GM12878 (cell line): ENCODE results near the gene NADSYN1. TPM values are rescaled to one million over a fixed set of nuclear protein-coding genes. Genes with fewer than 3 reads are reported as not detected.

ENCODE experiments used
- ATAC-seq: fragments of 200-7000 bp; cut with Tn5 transposase; 3 replicates; pipeline ENCODE4 v1.9.1; 2020; ENCODE audit warnings: mild to moderate bottlenecking, moderate library complexity
- BruUV-seq: library from RNA; stranded (reverse); fragments of 400-500 nt; replicated peaks from 2 replicates; lab custom pipeline; 2021; lab: Mats Ljungman, UMichigan
- CTCF ChIA-PET: fragments of 300-600 bp; sonication (Branson Sonifier 250); formaldehyde crosslinking; extraction: SDS; loops from one replicate; lab custom pipeline; 2021; ENCODE audit warnings: inconsistent platforms; lab: Yijun Ruan, JAX
- POLR2A ChIA-PET: fragments of 350-600 bp; formaldehyde crosslinking; extraction: SDS; loops from one replicate; lab custom pipeline; 2021; ENCODE audit warnings: inconsistent platforms; lab: Charles Lee
- RAD21 ChIA-PET: fragments of 300-600 bp; sonication (Branson Sonifier 250); formaldehyde crosslinking; loops from one replicate; lab custom pipeline; 2023; ENCODE audit warnings: antibody characterized with exemption; ENCODE audit not compliant: unreplicated experiment; lab: Charles Lee
- SMC1A ChIA-PET: fragments of 300-600 bp; sonication (Branson Sonifier 250); formaldehyde crosslinking; loops from one replicate; lab custom pipeline; 2023; ENCODE audit not compliant: unreplicated experiment, uncharacterized antibody; lab: Charles Lee
- DNase-seq: peaks from one replicate; pipeline ENCODE4 v3.0.0-alpha.2; 2011; ENCODE audit warnings: low read depth, low spot score
- FAIRE-seq: peaks from 3 replicates; lab custom pipeline; 2011; peaks lifted over from hg19 to GRCh38; lab: Jason Lieb, UNC
- H2AFZ ChIP-seq: 2 replicates; pipeline ENCODE4 v1.6.0; 2011; ENCODE audit warnings: low read depth, low read length, control low read depth; ENCODE audit not compliant: control insufficient read depth
- H3K27ac ChIP-seq: 2 replicates; pipeline ENCODE4 v1.5.1; 2011; ENCODE audit warnings: control low read depth; ENCODE audit not compliant: control insufficient read depth, insufficient read depth
- H3K27me3 ChIP-seq, 2 experiments: replicated peaks in 1 of 2; 2 replicates each; pipeline versions ENCODE4 v1.6.0 to v1.6.1; 2011; ENCODE audit warnings: low read length in 1 of 2; ENCODE audit not compliant: control insufficient read depth in 2 of 2, insufficient read depth in 2 of 2
- H3K36me3 ChIP-seq, 2 experiments: 2 replicates each; pipeline ENCODE4 v1.5.1; 2011; ENCODE audit warnings: low read length in 1 of 2; ENCODE audit not compliant: control insufficient read depth in 2 of 2, insufficient read depth in 2 of 2
- H3K4me1 ChIP-seq: 2 replicates; pipeline ENCODE4 v1.6.1; 2011; ENCODE audit warnings: mild to moderate bottlenecking, low read length, moderate library complexity, mixed read lengths; ENCODE audit not compliant: control insufficient read depth, insufficient read depth
- H3K4me2 ChIP-seq: 2 replicates; pipeline ENCODE4 v1.6.0; 2011; ENCODE audit warnings: control low read depth; ENCODE audit not compliant: control insufficient read depth, insufficient read depth
- H3K4me3 ChIP-seq: fragments of 200-600 bp; sonication (generic); 2 replicates; pipeline ENCODE4 v1.5.1; 2016
- H3K79me2 ChIP-seq: 2 replicates; pipeline ENCODE4 v1.6.0; 2011; ENCODE audit warnings: low read length; ENCODE audit not compliant: control insufficient read depth, insufficient read depth
- H3K9ac ChIP-seq: 2 replicates; pipeline ENCODE4 v1.8.0; 2011; ENCODE audit warnings: low read length, control low read depth, mixed read lengths; ENCODE audit not compliant: control insufficient read depth, insufficient read depth
- H3K9me3 ChIP-seq: replicated peaks from 3 replicates; pipeline ENCODE4 v1.5.1; 2011; ENCODE audit warnings: mild to moderate bottlenecking, low read length; ENCODE audit not compliant: control insufficient read depth, insufficient read depth
- H4K20me1 ChIP-seq: 2 replicates; pipeline ENCODE4 v1.6.0; 2011; ENCODE audit not compliant: control insufficient read depth, insufficient read depth
- ATF7 ChIP-seq: fragments of 450-650 bp; IDR thresholded peaks from 2 replicates; pipeline ENCODE4 v1.6.1; 2016; ENCODE audit warnings: low read depth, mild to moderate bottlenecking
- HDAC6 ChIP-seq: fragments of 200-600 bp; sonication (generic); IDR thresholded peaks from one replicate; pipeline ENCODE4 v1.8.0; 2017; ENCODE audit warnings: antibody characterized with exemption; ENCODE audit not compliant: unreplicated experiment
- IRF4 ChIP-seq: IDR thresholded peaks from 2 replicates; pipeline ENCODE4 v1.6.1; 2011; ENCODE audit warnings: low read depth, low read length
- KAT2A ChIP-seq: conservative IDR thresholded peaks from 2 replicates; pipeline ENCODE4 v1.6.1; 2011; ENCODE audit warnings: low read depth, low read length; ENCODE audit not compliant: control insufficient read depth
- MYC ChIP-seq: IDR thresholded peaks from 2 replicates; pipeline ENCODE4 v1.6.1; 2011; ENCODE audit warnings: mild to moderate bottlenecking, low read length, moderate library complexity, inconsistent platforms; ENCODE audit not compliant: insufficient read depth, insufficient replicate concordance, insufficient read length, severe bottlenecking
- NFYB ChIP-seq: IDR thresholded peaks from 2 replicates; pipeline ENCODE4 v1.6.1; 2011; ENCODE audit warnings: low read depth, mild to moderate bottlenecking, low read length, improper control_type of control experiment, moderate library complexity; ENCODE audit not compliant: insufficient read depth
- NR2F1 ChIP-seq: fragments of 450-650 bp; conservative IDR thresholded peaks from 2 replicates; pipeline ENCODE4 v1.6.1; 2017; ENCODE audit warnings: mild to moderate bottlenecking
- NRF1 ChIP-seq: conservative IDR thresholded peaks from 2 replicates; pipeline ENCODE4 v1.6.1; 2011; ENCODE audit warnings: mild to moderate bottlenecking, low read depth, low read length, improper control_type of control experiment
- PAX5 ChIP-seq: IDR thresholded peaks from 2 replicates; pipeline ENCODE4 v1.6.1; 2011; ENCODE audit warnings: low read depth, low read length, borderline replicate concordance
- RELA ChIP-seq: fragments of 450-650 bp; IDR thresholded peaks from 2 replicates; pipeline ENCODE4 v1.8.0; 2014; ENCODE audit warnings: borderline replicate concordance; ENCODE audit not compliant: partially characterized antibody
- ZNF24 ChIP-seq: fragments of 450-650 bp; IDR thresholded peaks from 2 replicates; pipeline ENCODE4 v1.6.1; 2017; ENCODE audit warnings: antibody characterized with exemption, mild to moderate bottlenecking
- ZSCAN29 ChIP-seq: fragments of 450-650 bp; IDR thresholded peaks from 2 replicates; pipeline ENCODE4 v1.6.1; 2017; ENCODE audit warnings: mild to moderate bottlenecking, moderate library complexity
- WGBS: methylation state at CpG from one replicate; pipeline ENCODE4 v1.1.6; 2016; ENCODE audit warnings: low lambda C conversion rate; ENCODE audit not compliant: insufficient replicate concordance, insufficient coverage; ENCODE audit errors: missing lambda C conversion rate; 5-methylcytosine and 5-hydroxymethylcytosine counted together
- in situ Hi-C: fragments of 300-500 bp; cut with MboI; formaldehyde crosslinking; loops from 9 replicates; pipeline ENCODE4 v1.14.3; 2018; ENCODE audit warnings: mixed read lengths
- intact Hi-C: fragments of 100-400 bp; cut with micrococcal nuclease; formaldehyde crosslinking; loops from one replicate; pipeline ENCODE4 v1.14.2; 2022; ENCODE audit not compliant: unreplicated experiment
- polyA plus RNA-seq, 11 experiments: library from polyadenylated mRNA; depleted of rRNA in 4 of 11; unstranded in 6 of 11; stranded (reverse) in 5 of 11; fragments of >200 nt; fragmentation: Nextera tagmentation in 4 of 11; fragmentation: Illumina TruSeq in 1 of 11; extraction: Ambion mirVana in 4 of 11; extraction: Trizol in 1 of 11; gene quantifications; 1 replicate in 1 of 11; 2 replicates in 10 of 11; pipeline versions ENCODE4 v1.2.1 to v1.2.3, GENCODE V29; 2011 to 2016; ENCODE audit warnings: inconsistent platforms in 2 of 11, missing spikeins in 2 of 11, low read depth in 1 of 11
- total RNA-seq, 4 experiments: library from RNA; depleted of rRNA in 3 of 4; stranded (reverse); fragments of >200 nt in 3 of 4; fragmentation: Illumina TruSeq in 1 of 4; extraction: Trizol in 1 of 4; gene quantifications; 2 replicates each; pipeline versions ENCODE4 v1.2.1 to v1.2.3, GENCODE V29; 2013 to 2021
- TF ChIP-seq, protein P1 (sequence below): fragments of 450-650 bp; IDR thresholded peaks from 2 replicates; pipeline ENCODE4 v1.6.1; 2017; ENCODE audit warnings: mild to moderate bottlenecking, low read depth, inconsistent platforms; ENCODE audit not compliant: poor library complexity, severe bottlenecking
- TF ChIP-seq, protein P2 (sequence below): fragments of 450-650 bp; IDR thresholded peaks from 2 replicates; pipeline ENCODE4 v1.6.1; 2016; ENCODE audit warnings: mild to moderate bottlenecking, moderate library complexity, borderline replicate concordance
- TF ChIP-seq, protein P3 (sequence below): fragments of 450-650 bp; IDR thresholded peaks from 2 replicates; pipeline ENCODE4 v1.6.1; 2014; ENCODE audit warnings: mild to moderate bottlenecking

NADSYN1 gene
- total and polyA plus RNA-seq, 10 of the 15 experiments (the other 5 are each of a cell fraction or from before 2014, with no cell fraction given), result 12.2 to 90.2 (median 69.5) TPM

DNA sequence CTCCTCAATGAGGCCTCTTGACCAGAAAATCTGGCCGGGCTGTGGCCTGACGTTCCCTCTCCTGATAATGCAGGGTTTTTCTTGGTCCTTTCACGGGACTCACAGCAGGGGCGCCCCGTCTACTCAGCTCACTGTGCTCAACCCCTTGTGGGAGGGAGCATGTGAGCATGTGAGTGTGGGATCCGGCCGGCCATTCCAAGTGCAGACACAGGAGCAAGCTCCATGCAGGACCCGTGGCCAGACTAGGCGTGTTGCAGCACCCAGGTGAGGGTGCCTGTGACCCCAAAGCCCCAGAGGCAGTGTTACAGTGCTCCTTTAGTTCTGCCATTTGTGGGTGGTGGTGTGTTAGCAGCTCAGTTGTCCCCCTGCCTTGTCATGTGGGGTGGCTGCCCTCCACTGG, 22.8 kb upstream of the NADSYN1 start:
- FAIRE-seq (no peak), DNase-seq (no peak), ATAC-seq (no peak)
- Histone ChIP-seq H3K36me3 (peaks cover 0 to 2% of the 10 kb centered on the region in 2 experiments; a peak in 3 of 4 replicates), H3K4me1 (peaks cover 13% of the 10 kb centered on the region), H3K9ac (no peak overlapping the region), H2AFZ (no peak overlapping the region), H3K27ac (no peak overlapping the region), H3K4me2 (no peak overlapping the region), H3K9me3 (peaks cover 2% of the 10 kb centered on the region; the same call in 1 of the 3 replicates), H4K20me1 (no peaks in the 10 kb centered on the region), H3K27me3 (no peaks in the 10 kb centered on the region), H3K4me3 (no peak overlapping the region), H3K79me2 (no peaks in the 10 kb centered on the region)
- ChIA-PET CTCF (interaction anchor here (0.8 to 1.2 kb wide), 3 partner anchors 9 to 122 kb away, joined by 3 read pairs; no protein-coding TSS in a partner anchor), RAD21 (no interaction called here), POLR2A (interaction anchor here (0.6 kb wide), 2 partner anchors 16 to 72 kb away, joined by 4 to 5 read pairs; no protein-coding TSS in a partner anchor), SMC1A (interaction anchor here (0.6 kb wide), 1 partner anchor 141 kb away, joined by 3 read pairs; no protein-coding TSS in a partner anchor)
- TF ChIP-seq, protein P1, sequence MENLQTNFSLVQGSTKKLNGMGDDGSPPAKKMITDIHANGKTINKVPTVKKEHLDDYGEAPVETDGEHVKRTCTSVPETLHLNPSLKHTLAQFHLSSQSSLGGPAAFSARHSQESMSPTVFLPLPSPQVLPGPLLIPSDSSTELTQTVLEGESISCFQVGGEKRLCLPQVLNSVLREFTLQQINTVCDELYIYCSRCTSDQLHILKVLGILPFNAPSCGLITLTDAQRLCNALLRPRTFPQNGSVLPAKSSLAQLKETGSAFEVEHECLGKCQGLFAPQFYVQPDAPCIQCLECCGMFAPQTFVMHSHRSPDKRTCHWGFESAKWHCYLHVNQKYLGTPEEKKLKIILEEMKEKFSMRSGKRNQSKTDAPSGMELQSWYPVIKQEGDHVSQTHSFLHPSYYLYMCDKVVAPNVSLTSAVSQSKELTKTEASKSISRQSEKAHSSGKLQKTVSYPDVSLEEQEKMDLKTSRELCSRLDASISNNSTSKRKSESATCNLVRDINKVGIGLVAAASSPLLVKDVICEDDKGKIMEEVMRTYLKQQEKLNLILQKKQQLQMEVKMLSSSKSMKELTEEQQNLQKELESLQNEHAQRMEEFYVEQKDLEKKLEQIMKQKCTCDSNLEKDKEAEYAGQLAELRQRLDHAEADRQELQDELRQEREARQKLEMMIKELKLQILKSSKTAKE, result no peak
- TF ChIP-seq NR2F1 (no peak), HDAC6 (no peak), ATF7 (no peak), NFYB (no peak), PAX5 (no peak), RELA (no peak), KAT2A (no peak), NRF1 (no peak), MYC (no peak), IRF4 (no peak), ZSCAN29 (no peak), ZNF24 (no peak)
- TF ChIP-seq, protein P2, sequence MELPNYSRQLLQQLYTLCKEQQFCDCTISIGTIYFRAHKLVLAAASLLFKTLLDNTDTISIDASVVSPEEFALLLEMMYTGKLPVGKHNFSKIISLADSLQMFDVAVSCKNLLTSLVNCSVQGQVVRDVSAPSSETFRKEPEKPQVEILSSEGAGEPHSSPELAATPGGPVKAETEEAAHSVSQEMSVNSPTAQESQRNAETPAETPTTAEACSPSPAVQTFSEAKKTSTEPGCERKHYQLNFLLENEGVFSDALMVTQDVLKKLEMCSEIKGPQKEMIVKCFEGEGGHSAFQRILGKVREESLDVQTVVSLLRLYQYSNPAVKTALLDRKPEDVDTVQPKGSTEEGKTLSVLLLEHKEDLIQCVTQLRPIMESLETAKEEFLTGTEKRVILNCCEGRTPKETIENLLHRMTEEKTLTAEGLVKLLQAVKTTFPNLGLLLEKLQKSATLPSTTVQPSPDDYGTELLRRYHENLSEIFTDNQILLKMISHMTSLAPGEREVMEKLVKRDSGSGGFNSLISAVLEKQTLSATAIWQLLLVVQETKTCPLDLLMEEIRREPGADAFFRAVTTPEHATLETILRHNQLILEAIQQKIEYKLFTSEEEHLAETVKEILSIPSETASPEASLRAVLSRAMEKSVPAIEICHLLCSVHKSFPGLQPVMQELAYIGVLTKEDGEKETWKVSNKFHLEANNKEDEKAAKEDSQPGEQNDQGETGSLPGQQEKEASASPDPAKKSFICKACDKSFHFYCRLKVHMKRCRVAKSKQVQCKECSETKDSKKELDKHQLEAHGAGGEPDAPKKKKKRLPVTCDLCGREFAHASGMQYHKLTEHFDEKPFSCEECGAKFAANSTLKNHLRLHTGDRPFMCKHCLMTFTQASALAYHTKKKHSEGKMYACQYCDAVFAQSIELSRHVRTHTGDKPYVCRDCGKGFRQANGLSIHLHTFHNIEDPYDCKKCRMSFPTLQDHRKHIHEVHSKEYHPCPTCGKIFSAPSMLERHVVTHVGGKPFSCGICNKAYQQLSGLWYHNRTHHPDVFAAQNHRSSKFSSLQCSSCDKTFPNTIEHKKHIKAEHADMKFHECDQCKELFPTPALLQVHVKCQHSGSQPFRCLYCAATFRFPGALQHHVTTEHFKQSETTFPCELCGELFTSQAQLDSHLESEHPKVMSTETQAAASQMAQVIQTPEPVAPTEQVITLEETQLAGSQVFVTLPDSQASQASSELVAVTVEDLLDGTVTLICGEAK, result no peak
- TF ChIP-seq, protein P3, sequence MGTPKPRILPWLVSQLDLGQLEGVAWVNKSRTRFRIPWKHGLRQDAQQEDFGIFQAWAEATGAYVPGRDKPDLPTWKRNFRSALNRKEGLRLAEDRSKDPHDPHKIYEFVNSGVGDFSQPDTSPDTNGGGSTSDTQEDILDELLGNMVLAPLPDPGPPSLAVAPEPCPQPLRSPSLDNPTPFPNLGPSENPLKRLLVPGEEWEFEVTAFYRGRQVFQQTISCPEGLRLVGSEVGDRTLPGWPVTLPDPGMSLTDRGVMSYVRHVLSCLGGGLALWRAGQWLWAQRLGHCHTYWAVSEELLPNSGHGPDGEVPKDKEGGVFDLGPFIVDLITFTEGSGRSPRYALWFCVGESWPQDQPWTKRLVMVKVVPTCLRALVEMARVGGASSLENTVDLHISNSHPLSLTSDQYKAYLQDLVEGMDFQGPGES, result no peak
- intact Hi-C loops, result no loop called here
- BruUV-seq, result no TSS peak
- in situ Hi-C loops, result no loop called here
- WGBS, result 90% methylated on average over 9 of the region's 9 CpGs
